Panc1 (cell line): ENCODE measurements around the gene SELENOT. TPM values are rescaled to one million over a fixed set of nuclear protein-coding genes. Genes with fewer than 3 reads are reported as not detected.

ENCODE experiments used
- ATAC-seq: fragments of 200-7000 bp; cut with Tn5 transposase; 2 replicates; pipeline ENCODE4 v1.9.1; 2020; ENCODE audit warnings: mild to moderate bottlenecking, moderate library complexity
- BruUV-seq: library from RNA; stranded (reverse); fragments of 400-500 nt; replicated peaks from 2 replicates; lab custom pipeline; 2021; lab: Mats Ljungman, UMichigan
- CTCF ChIA-PET: fragments of 300-600 bp; sonication (Branson Sonifier 250); formaldehyde crosslinking; loops from one replicate; lab custom pipeline; 2022; ENCODE audit warnings: antibody characterized with exemption; lab: Charles Lee
- POLR2A ChIA-PET: fragments of 300-600 bp; sonication (Branson Sonifier 250); formaldehyde crosslinking; loops from one replicate; lab custom pipeline; 2022; ENCODE audit warnings: antibody characterized with exemption; lab: Charles Lee
- DNase-seq: peaks from one replicate; pipeline ENCODE4 v3.0.0-alpha.2; 2010; ENCODE audit warnings: low read depth, low spot score
- H3K27ac ChIP-seq: 2 replicates; pipeline ENCODE4 v1.5.1; 2011; ENCODE audit warnings: mild to moderate bottlenecking, low read length, inconsistent platforms
- H3K27me3 ChIP-seq: fragments of 200-500 bp; sonication (Bioruptor generic); 2 replicates; pipeline ENCODE4 v1.6.0; 2014; ENCODE audit warnings: low read length, inconsistent platforms; ENCODE audit not compliant: control insufficient read depth, insufficient read depth
- H3K36me3 ChIP-seq: fragments of 200-500 bp; sonication (Bioruptor generic); 2 replicates; pipeline ENCODE4 v1.5.1; 2014; ENCODE audit warnings: inconsistent platforms, mild to moderate bottlenecking, low read length, moderate library complexity; ENCODE audit not compliant: control insufficient read depth, insufficient read depth
- H3K4me1 ChIP-seq: 2 replicates; pipeline ENCODE4 v1.5.1; 2011; ENCODE audit warnings: inconsistent platforms, mild to moderate bottlenecking, low read length, moderate library complexity; ENCODE audit not compliant: control insufficient read depth, insufficient read depth
- H3K4me3 ChIP-seq, 2 experiments: 2 replicates each; pipeline ENCODE4 v1.5.1; 2011 to 2012; ENCODE audit warnings: low read depth in 2 of 2, low read length in 2 of 2, mild to moderate bottlenecking in 2 of 2, inconsistent platforms in 1 of 2, moderate library complexity in 1 of 2
- H3K9me3 ChIP-seq: fragments of 200-500 bp; sonication (Bioruptor generic); 2 replicates; pipeline ENCODE4 v1.5.1; 2014; ENCODE audit warnings: low read depth, mild to moderate bottlenecking, inconsistent platforms, low read length, moderate library complexity; ENCODE audit not compliant: control insufficient read depth, insufficient read depth
- CTCF ChIP-seq: fragments of 450-650 bp; IDR thresholded peaks from 2 replicates; pipeline ENCODE4 v1.5.1; 2017; ENCODE audit warnings: mild to moderate bottlenecking
- POLR2AphosphoS5 ChIP-seq: IDR thresholded peaks from 2 replicates; pipeline ENCODE4 v1.6.1; 2012; ENCODE audit warnings: mild to moderate bottlenecking, low read depth, low read length, moderate library complexity
- REST ChIP-seq, 2 experiments: IDR thresholded peaks; 2 replicates each; pipeline ENCODE4 v1.6.1; 2011 to 2012; ENCODE audit warnings: low read depth in 2 of 2, control low read depth in 1 of 2, low read length in 1 of 2, mild to moderate bottlenecking in 1 of 2, moderate library complexity in 1 of 2; ENCODE audit not compliant: insufficient read depth in 1 of 2
- SIN3A ChIP-seq: IDR thresholded peaks from 2 replicates; pipeline ENCODE4 v1.6.1; 2012; ENCODE audit warnings: low read depth, mild to moderate bottlenecking, low read length, moderate library complexity, borderline replicate concordance; ENCODE audit not compliant: insufficient read depth
- TCF7L2 ChIP-seq: IDR thresholded peaks from 2 replicates; pipeline ENCODE4 v1.6.1; 2011; ENCODE audit warnings: mild to moderate bottlenecking, low read depth, low read length, inconsistent platforms
- in situ Hi-C: cut with HindIII; loops from 2 replicates; pipeline ENCODE4 v1.10.0; 2016; ENCODE audit warnings: low sequenced_read_pairs, low pct_unique_long_range_greater_than_20kb
- intact Hi-C: fragments of 100-400 bp; cut with micrococcal nuclease; formaldehyde crosslinking; loops from one replicate; pipeline ENCODE4 v1.10.0; 2022; ENCODE audit not compliant: unreplicated experiment
- total RNA-seq: library from RNA; stranded (reverse); gene quantifications from one replicate; pipeline ENCODE4 v1.2.1, GENCODE V29; 2021; ENCODE audit not compliant: unreplicated experiment

Gene SELENOT
- total RNA-seq, 1 experiment from 2014 or later = 114 TPM

DNA sequence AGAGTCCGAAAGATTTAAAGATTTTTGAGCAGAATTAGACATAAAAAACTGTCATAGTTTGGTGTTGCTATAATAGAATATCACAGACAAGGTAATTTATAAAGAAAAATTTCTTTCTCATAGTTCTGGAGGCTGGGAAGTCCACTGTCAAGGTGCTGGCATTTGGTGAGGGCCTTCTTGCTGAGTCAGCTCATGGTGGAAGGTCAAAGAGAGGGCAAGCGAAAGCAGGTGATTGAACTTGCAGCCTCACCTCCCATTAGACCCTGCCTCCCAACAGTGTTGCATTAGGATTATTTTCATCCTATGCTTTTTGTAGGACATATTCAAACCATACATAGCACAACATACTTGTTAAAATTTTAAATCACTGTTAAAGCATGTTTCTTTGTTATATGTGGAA, 9.9 kb downstream of the SELENOT start:
- ATAC-seq = no peak
- H3K4me3 ChIP-seq = no peak overlapping the region
- no peaks in the 10 kb centered on the region; the same call in 1 of the 2 replicates for H3K36me3 ChIP-seq
- no peaks in the 10 kb centered on the region for H3K9me3 ChIP-seq
- POLR2A ChIA-PET = interaction anchor here (0.7 kb wide), 1 partner anchor 150 kb away, joined by 4 read pairs; no protein-coding TSS in a partner anchor
- H3K27ac ChIP-seq = no peak overlapping the region
- CTCF ChIA-PET = interaction anchor here (0.5 kb wide), 1 partner anchor 1046 kb away, joined by 6 read pairs; no protein-coding TSS in a partner anchor
- DNase-seq = no peak
- no peaks in the 10 kb centered on the region; the same call in 1 of the 2 replicates for H3K4me1 ChIP-seq
- BruUV-seq = no TSS peak
- intact Hi-C loops = no loop called here
- no peaks in the 10 kb centered on the region for H3K27me3 ChIP-seq
- TF ChIP-seq TCF7L2 (no peak), CTCF (no peak), REST (IDR thresholded peaks at IDR 0.05; ENCODE audit: insufficient read depth in 1 of 2, low read depth in 2 of 2, low read length in 1 of 2) (no peak), POLR2AphosphoS5 (no peak), SIN3A (no peak)
- in situ Hi-C loops = no loop called here

GRCh38 chr3:150613709-150614480, 10.8 kb downstream of the SELENOT start:
- Histone ChIP-seq H3K9me3 (no peaks in the 10 kb centered on the region), H3K4me1 (no peaks in the 10 kb centered on the region; the same call in 1 of the 2 replicates), H3K4me3 (no peak overlapping the region), H3K27me3 (no peaks in the 10 kb centered on the region), H3K36me3 (no peaks in the 10 kb centered on the region; the same call in 1 of the 2 replicates), H3K27ac (no peak overlapping the region)
- ChIA-PET CTCF (interaction anchor here (0.7 kb wide), 1 partner anchor 150 kb away, joined by 3 read pairs; no protein-coding TSS in a partner anchor), POLR2A (interaction anchor here (0.6 to 0.7 kb wide), 3 partner anchors 149 to 459 kb away, joined by 4 to 14 read pairs (median 4); no protein-coding TSS in a partner anchor)
- BruUV-seq = TSS peak; percentile 14
- intact Hi-C loops (no loop called here), in situ Hi-C loops (no loop called here)
- ATAC-seq = no peak
- DNase-seq = no peak
- TF ChIP-seq REST (IDR thresholded peaks at IDR 0.05; ENCODE audit: insufficient read depth in 1 of 2, low read depth in 2 of 2, low read length in 1 of 2) (no peak), POLR2AphosphoS5 (no peak), TCF7L2 (no peak)
